ENCODE data around the gene MRPL33. TPM values are rescaled to one million over a fixed set of nuclear protein-coding genes. Genes with fewer than 3 reads are reported as not detected.

Gene MRPL33
- total and polyA plus RNA-seq, 3 donors from 2014 or later = 142 to 204 (median 175) TPM

- no peak for DNase-seq
- WGBS, 2 donors = 82 to 85% methylated on average over 1 of the region's 1 CpG
- intact Hi-C loops (cut with DNase I; ENCODE audit: low total_unique reads) = no loop called here
Measured at GRCh38 chr2:27828305-27828704, 56.8 kb downstream of the MRPL33 start.

More at GRCh38 chr2:27828305-27828704, 56.8 kb downstream of the MRPL33 start:
- no peaks in the 10 kb centered on the region for H3K4me1 ChIP-seq
- no peaks in the 10 kb centered on the region for H3K27me3 ChIP-seq
- H3K9me3 ChIP-seq = no peaks in the 10 kb centered on the region
- no peak overlapping the region for H3K27ac ChIP-seq
- no peak overlapping the region for H3K4me3 ChIP-seq
- H3K36me3 ChIP-seq (ENCODE audit: low read depth, missing control alignments) = no peaks in the 10 kb centered on the region
- TF ChIP-seq, protein P1, sequence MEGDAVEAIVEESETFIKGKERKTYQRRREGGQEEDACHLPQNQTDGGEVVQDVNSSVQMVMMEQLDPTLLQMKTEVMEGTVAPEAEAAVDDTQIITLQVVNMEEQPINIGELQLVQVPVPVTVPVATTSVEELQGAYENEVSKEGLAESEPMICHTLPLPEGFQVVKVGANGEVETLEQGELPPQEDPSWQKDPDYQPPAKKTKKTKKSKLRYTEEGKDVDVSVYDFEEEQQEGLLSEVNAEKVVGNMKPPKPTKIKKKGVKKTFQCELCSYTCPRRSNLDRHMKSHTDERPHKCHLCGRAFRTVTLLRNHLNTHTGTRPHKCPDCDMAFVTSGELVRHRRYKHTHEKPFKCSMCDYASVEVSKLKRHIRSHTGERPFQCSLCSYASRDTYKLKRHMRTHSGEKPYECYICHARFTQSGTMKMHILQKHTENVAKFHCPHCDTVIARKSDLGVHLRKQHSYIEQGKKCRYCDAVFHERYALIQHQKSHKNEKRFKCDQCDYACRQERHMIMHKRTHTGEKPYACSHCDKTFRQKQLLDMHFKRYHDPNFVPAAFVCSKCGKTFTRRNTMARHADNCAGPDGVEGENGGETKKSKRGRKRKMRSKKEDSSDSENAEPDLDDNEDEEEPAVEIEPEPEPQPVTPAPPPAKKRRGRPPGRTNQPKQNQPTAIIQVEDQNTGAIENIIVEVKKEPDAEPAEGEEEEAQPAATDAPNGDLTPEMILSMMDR (IDR thresholded peaks at IDR 0.05) = no peak
- no peak for TF ChIP-seq POLR2A (IDR thresholded peaks at IDR 0.05)

Other genes with a start within 250 kb of the MRPL33 start
- 10 to 100 TPM; 60.6 to 64.9 TPM for gene ZNF512, start 188.7 kb upstream of the MRPL33 start, total RNA-seq
- 33.6 TPM for gene ZNF512, start 188.7 kb upstream of the MRPL33 start, polyA plus RNA-seq (ENCODE audit: insufficient read depth, low read depth, low replicate concordance)
- gene CCDC121, start 142.7 kb upstream of the MRPL33 start, total RNA-seq = 10 to 100 TPM; 10.2 to 20.2 TPM
- gene CCDC121, start 142.7 kb upstream of the MRPL33 start, polyA plus RNA-seq (ENCODE audit: insufficient read depth, low read depth, low replicate concordance) = 40.5 TPM
- gene GPN1, start 142.7 kb upstream of the MRPL33 start, total RNA-seq = 10 to 100 TPM; 28.8 to 29.3 TPM
- gene GPN1, start 142.7 kb upstream of the MRPL33 start, polyA plus RNA-seq (ENCODE audit: insufficient read depth, low read depth, low replicate concordance) = 77.5 TPM
- gene SUPT7L, start 108.1 kb upstream of the MRPL33 start, total RNA-seq = 10 to 100 TPM; 39.3 to 39.9 TPM
- 40.4 TPM for gene SUPT7L, start 108.1 kb upstream of the MRPL33 start, polyA plus RNA-seq (ENCODE audit: insufficient read depth, low read depth, low replicate concordance)
- gene SLC4A1AP, start 107.8 kb upstream of the MRPL33 start, total RNA-seq = 10 to 100 TPM; 55.3 to 56.5 TPM
- gene SLC4A1AP, start 107.8 kb upstream of the MRPL33 start, polyA plus RNA-seq (ENCODE audit: insufficient read depth, low read depth, low replicate concordance) = 60.5 TPM
- 1 to 10 TPM; 6.1 to 6.3 TPM for gene RBKS, start 118.7 kb downstream of the MRPL33 start, total RNA-seq
- gene RBKS, start 118.7 kb downstream of the MRPL33 start, polyA plus RNA-seq (ENCODE audit: insufficient read depth, low read depth, low replicate concordance) = 18.4 TPM
- gene BABAM2, start 119.0 kb downstream of the MRPL33 start, total RNA-seq = 10 to 100 TPM; 49.2 to 59.1 TPM
- gene BABAM2, start 119.0 kb downstream of the MRPL33 start, polyA plus RNA-seq (ENCODE audit: insufficient read depth, low read depth, low replicate concordance) = 70.6 TPM